ENCODE results near the gene ME1.
A peak's percentile ranks its signal among the peaks of the same experiment; 100 is the strongest.

ME1 gene

DNA sequence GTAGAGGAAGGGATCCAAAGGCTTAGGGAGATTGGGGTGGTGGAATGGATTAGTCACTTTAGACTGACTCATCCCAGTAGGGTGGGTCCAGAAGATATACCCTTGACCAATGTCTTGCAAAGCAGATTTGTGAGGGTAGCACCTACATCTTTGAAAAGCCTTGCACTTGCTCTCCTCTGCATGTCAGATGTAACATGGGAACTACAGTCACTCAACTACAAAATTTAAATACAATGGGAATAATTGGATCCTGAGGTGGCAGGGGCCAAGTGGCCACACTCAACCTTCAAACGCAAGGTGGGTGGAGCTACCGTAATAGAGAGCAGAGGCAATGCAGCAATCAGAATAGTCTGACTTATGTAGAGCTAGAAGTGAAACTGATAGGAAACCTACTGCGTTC, 71.2 kb downstream of the ME1 start:
- POLR2A ChIA-PET, result no interaction called here
- no peak overlapping the region for H3K27ac ChIP-seq (ENCODE audit: extremely low read depth, low read depth, low read length)
- H3K4me1 ChIP-seq (ENCODE audit: control insufficient read depth, insufficient read depth, low read length), result no peaks in the 10 kb centered on the region
- no peak overlapping the region for H3K4me3 ChIP-seq (ENCODE audit: low read depth, low read length)
- CTCF ChIA-PET, result interaction anchor here (0.9 kb wide), 1 partner anchor 12 kb away, joined by 3 read pairs; no protein-coding TSS in a partner anchor
- H3K36me3 ChIP-seq (ENCODE audit: control insufficient read depth in 2 of 2, insufficient read depth in 1 of 2, low read length in 2 of 2), result peaks cover 0 to 12% of the 10 kb centered on the region in 2 experiments; a peak in 1 of 3 replicates
- TF ChIP-seq ZNF302 (tag by site-specific recombination; IDR thresholded peaks at IDR 0.05; ENCODE audit: low read depth), result peak; percentile 95
- TF ChIP-seq, protein P1, sequence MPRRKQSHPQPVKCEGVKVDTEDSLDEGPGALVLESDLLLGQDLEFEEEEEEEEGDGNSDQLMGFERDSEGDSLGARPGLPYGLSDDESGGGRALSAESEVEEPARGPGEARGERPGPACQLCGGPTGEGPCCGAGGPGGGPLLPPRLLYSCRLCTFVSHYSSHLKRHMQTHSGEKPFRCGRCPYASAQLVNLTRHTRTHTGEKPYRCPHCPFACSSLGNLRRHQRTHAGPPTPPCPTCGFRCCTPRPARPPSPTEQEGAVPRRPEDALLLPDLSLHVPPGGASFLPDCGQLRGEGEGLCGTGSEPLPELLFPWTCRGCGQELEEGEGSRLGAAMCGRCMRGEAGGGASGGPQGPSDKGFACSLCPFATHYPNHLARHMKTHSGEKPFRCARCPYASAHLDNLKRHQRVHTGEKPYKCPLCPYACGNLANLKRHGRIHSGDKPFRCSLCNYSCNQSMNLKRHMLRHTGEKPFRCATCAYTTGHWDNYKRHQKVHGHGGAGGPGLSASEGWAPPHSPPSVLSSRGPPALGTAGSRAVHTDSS (tag by site-specific recombination; IDR thresholded peaks at IDR 0.05), result no peak
- no peaks in the 10 kb centered on the region for H3K9me3 ChIP-seq (ENCODE audit: control insufficient read depth, insufficient read depth, low read depth, low read length)

DNA sequence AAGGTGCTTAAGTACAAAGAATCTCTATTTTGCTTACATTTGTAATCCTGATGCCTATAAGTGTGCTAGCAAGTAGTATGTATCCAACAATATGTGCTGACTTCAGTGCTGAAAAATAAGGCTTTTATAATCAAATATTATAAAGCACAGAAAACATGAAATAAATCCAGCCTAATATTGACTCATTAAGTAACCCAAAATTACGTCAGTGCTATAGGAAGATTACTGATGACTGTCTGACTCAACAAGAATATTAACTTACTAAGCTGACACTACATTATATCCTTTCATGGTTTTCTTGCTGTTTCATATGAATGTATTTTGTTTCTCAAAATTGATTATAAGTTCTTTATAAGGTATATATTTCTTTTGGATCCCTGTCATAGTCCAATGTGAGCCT, 76.1 kb downstream of the ME1 start:
- CTCF ChIA-PET, result no interaction called here
- TF ChIP-seq ZBTB7A (tag by site-specific recombination; IDR thresholded peaks at IDR 0.05; ENCODE audit: low read depth), result no peak
- no peak for TF ChIP-seq ZNF394 (tag by site-specific recombination; IDR thresholded peaks at IDR 0.05; ENCODE audit: borderline replicate concordance)
- no peak for TF ChIP-seq ZNF248 (tag by site-specific recombination; IDR thresholded peaks at IDR 0.05)
- TF ChIP-seq WT1 (tag by site-specific recombination; IDR thresholded peaks at IDR 0.05), result no peak
- TF ChIP-seq ZNF112 (tag by site-specific recombination; IDR thresholded peaks at IDR 0.05), result no peak
- TF ChIP-seq ZNF202 (tag by site-specific recombination; IDR thresholded peaks at IDR 0.05; ENCODE audit: borderline replicate concordance), result no peak
- TF ChIP-seq, protein P1 (tag by site-specific recombination; IDR thresholded peaks at IDR 0.05), result no peak
- no peak for TF ChIP-seq MEIS1 (CRISPR knock-in tag; IDR thresholded peaks at IDR 0.05; ENCODE audit: borderline replicate concordance)
- TF ChIP-seq BCL11B (tag by site-specific recombination; IDR thresholded peaks at IDR 0.05; ENCODE audit: low read depth), result no peak
- TF ChIP-seq ZNF391 (tag by site-specific recombination; IDR thresholded peaks at IDR 0.05; ENCODE audit: borderline replicate concordance, low read depth), result no peak
- TF ChIP-seq KLF7 (tag by site-specific recombination; IDR thresholded peaks at IDR 0.05; ENCODE audit: borderline replicate concordance), result no peak
- TF ChIP-seq, protein P2, sequence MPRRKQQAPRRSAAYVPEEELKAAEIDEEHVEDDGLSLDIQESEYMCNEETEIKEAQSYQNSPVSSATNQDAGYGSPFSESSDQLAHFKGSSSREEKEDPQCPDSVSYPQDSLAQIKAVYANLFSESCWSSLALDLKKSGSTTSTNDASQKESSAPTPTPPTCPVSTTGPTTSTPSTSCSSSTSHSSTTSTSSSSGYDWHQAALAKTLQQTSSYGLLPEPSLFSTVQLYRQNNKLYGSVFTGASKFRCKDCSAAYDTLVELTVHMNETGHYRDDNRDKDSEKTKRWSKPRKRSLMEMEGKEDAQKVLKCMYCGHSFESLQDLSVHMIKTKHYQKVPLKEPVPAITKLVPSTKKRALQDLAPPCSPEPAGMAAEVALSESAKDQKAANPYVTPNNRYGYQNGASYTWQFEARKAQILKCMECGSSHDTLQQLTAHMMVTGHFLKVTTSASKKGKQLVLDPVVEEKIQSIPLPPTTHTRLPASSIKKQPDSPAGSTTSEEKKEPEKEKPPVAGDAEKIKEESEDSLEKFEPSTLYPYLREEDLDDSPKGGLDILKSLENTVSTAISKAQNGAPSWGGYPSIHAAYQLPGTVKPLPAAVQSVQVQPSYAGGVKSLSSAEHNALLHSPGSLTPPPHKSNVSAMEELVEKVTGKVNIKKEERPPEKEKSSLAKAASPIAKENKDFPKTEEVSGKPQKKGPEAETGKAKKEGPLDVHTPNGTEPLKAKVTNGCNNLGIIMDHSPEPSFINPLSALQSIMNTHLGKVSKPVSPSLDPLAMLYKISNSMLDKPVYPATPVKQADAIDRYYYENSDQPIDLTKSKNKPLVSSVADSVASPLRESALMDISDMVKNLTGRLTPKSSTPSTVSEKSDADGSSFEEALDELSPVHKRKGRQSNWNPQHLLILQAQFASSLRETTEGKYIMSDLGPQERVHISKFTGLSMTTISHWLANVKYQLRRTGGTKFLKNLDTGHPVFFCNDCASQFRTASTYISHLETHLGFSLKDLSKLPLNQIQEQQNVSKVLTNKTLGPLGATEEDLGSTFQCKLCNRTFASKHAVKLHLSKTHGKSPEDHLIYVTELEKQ (tag by site-specific recombination; IDR thresholded peaks at IDR 0.05; ENCODE audit: borderline replicate concordance), result no peak
- TF ChIP-seq, protein P3, sequence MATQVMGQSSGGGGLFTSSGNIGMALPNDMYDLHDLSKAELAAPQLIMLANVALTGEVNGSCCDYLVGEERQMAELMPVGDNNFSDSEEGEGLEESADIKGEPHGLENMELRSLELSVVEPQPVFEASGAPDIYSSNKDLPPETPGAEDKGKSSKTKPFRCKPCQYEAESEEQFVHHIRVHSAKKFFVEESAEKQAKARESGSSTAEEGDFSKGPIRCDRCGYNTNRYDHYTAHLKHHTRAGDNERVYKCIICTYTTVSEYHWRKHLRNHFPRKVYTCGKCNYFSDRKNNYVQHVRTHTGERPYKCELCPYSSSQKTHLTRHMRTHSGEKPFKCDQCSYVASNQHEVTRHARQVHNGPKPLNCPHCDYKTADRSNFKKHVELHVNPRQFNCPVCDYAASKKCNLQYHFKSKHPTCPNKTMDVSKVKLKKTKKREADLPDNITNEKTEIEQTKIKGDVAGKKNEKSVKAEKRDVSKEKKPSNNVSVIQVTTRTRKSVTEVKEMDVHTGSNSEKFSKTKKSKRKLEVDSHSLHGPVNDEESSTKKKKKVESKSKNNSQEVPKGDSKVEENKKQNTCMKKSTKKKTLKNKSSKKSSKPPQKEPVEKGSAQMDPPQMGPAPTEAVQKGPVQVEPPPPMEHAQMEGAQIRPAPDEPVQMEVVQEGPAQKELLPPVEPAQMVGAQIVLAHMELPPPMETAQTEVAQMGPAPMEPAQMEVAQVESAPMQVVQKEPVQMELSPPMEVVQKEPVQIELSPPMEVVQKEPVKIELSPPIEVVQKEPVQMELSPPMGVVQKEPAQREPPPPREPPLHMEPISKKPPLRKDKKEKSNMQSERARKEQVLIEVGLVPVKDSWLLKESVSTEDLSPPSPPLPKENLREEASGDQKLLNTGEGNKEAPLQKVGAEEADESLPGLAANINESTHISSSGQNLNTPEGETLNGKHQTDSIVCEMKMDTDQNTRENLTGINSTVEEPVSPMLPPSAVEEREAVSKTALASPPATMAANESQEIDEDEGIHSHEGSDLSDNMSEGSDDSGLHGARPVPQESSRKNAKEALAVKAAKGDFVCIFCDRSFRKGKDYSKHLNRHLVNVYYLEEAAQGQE (tag by site-specific recombination; IDR thresholded peaks at IDR 0.05), result no peak
- Histone ChIP-seq H3K9me3 (ENCODE audit: control insufficient read depth, insufficient read depth, low read depth, low read length) (no peaks in the 10 kb centered on the region), H3K27ac (ENCODE audit: extremely low read depth, low read depth, low read length) (no peak overlapping the region), H3K36me3 (ENCODE audit: control insufficient read depth in 2 of 2, insufficient read depth in 1 of 2, low read length in 2 of 2) (peaks cover 3 to 8% of the 10 kb centered on the region in 2 experiments), H3K4me3 (ENCODE audit: low read depth, low read length) (no peak overlapping the region), H3K4me1 (ENCODE audit: control insufficient read depth, insufficient read depth, low read length) (no peaks in the 10 kb centered on the region)
- POLR2A ChIA-PET, result no interaction called here
